HG02623 (cell line): ENCODE data around the gene ERLIN1.

Experiments used
- ATAC-seq: cut with Tn5 transposase; IDR thresholded peaks from one replicate; pipeline ENCODE4 v1.9.1; 2021; ENCODE audit warnings: moderate library complexity; ENCODE audit not compliant: unreplicated experiment

The ERLIN1 gene

DNA sequence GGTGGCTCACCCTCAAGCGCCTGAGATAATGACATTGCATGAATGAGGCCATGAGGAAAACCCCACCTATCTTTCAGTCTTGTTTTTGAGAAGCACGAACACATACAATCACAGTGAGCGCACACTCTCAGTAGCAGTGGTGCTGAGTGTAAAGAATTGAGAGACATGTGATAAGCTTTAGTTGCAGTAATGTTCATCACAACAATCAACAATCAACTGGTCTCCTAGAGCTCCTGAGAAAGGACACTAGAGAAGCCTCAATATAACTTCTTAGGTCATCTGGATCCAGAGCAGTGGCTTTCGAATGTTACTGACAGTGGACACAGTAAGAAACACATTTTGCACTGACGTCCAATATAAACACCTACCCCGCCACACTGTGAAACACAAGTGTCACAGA, 12.8 kb downstream of the ERLIN1 start:
- ATAC-seq = no peak

DNA sequence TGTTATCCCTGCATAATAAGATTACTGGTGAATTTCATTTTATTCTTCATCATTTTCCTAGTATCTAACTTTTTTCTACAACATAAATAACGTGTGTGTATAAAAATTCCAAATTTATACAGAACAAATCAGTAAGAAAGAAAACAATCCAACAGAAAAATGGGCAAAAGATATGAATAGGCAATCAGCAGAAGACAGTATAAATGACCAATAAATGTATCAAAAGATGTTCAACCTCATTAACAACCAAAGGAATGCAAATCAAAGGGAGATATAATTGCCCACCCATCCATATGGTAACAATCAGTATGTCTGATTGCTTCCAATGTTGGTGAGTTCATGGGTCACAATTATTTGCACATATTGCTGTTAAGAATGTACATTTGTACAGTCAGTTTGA, 13.5 kb downstream of the ERLIN1 start:
- ATAC-seq = no peak

DNA sequence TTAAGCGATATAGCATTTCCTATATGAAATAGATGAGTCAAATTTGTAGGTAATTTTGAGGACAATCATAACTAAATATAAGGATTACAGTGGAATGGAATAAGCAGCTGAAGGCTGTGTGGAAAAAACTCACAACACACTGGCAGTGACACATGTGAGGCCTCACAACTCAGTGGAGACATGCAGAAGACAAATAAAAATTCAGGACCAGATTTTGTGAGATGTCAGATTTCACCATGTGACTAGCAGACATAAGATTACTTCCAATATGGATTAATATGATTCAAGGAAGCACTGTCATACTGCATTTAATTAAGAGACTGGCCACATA, 17.6 kb downstream of the ERLIN1 start:
- ATAC-seq = no peak

DNA sequence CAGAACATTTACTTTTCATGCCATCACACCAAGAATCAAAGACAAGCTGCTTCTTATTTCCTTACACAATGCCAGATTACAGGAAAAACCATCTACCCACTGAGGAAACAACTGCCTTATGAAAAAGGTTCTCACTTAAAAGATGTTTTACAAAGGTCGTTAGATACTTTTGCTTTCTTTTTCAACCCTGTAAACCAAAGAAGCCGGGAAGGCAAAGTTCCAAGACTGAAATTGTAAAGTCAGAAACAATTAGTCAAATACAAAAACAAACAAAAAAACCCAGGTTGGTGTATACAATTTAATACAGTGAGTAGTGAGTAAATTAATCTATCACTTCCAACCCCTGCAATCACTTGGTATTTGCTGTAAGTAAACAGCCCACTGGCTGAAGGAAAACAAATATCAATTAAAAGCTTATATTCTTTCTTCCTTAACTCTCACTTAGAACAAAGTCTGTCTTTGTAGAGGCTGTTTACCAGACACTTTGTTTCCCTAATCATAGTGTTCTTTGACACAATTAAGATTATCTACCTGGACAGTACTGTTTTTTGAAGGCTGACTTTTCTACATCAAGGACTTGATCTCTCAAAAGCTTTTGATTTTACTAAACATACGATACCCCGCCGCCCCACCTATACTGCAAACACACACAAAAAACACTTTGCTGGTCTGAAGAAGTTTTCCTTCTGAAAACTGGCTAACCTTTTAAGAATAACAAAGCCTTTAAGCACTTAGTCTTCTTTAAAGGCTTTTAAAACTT, 18.1 kb downstream of the ERLIN1 start:
- ATAC-seq = no peak

DNA sequence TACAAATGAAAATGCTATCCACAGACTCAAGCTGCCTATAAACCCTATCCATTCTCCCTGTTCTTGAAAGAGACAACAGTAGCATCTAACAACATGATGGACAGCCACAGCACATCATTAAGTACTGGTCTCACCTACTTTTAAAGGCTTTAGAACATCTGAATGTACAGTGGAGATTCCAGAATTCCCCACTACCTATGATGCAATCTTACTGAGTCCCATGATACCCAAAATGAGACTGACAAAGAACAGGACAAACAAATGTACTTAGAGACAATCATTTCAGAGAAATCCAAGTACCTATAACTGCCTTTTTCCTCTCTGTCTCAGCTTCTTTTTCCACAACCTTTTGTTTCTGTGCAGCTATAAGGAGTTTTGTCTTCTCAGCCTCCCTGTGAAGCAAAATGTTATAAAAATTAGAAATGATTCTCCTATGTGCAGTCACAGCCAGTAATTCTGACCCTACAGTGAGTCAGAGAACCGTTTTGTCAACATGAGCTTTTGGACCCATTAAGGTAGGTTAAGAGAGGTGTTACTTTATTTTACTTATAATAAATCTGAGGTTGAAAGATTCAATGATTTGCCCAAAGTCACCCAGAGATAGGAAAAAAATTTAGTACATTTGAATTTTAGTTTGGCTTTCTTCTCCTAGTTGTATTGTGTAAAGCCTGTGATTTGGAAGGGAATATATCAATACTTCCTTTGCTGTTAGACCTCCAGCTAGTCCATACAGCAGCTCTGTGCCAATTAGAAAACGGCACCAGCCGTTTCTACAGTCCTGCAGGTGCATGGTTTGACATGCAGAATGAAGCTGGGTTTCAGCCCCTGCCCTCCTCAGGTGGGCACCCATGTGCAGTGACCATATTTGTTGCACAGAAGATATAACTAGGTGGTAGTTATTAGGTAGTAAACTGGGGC, 21.9 kb downstream of the ERLIN1 start:
- ATAC-seq = no peak

DNA sequence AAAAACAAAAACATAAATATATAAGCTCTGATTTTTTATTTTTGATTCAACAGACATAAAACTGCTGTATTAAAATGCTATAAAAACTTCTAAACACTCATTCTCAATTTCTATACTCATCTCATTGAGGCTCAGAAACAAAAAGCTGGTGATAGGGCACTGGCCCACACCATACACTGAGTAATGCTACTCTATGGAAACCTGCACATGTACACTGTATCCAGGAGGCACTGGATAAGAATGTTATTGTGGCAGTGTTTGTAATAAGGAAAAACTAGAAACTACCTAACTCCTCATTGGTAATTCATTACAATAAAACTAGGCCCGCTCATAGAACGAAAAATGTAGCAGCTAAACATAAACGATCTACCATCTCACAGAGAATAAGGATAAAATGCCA, 23.1 kb downstream of the ERLIN1 start:
- no peak for ATAC-seq

DNA sequence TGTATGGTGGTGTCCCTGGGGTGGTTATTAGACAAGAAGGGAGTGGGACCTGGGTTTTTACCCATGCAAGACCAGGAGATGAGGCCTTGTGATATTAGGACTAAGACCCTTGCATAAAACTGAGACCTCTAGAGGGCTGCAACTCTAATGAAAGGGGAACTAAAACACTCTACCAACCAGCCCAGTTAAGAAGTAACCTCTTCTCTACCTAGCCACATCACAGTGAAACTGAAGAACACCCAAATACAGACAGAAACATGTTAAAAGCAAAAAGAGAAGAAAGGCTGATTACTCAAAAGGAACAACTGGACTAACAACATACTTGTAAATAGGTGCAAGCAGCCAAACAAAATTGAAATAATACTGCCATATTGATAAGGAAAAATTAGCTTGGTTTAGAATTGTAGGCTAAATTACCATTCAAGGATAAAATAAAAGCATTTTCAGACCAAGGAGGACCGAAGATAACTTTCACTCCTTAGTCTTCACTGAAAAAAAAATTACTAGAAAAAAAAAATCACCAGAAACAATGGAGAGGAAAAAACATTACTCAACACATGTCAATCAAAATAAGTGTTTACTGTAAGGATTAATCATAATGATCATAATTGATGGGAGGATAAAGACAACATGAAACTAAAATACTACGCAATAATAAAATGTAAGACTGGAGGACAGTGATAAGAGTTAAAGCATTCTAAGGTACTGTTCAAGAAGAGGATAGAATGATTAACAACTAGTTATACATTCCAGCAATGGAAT, 27.6 kb downstream of the ERLIN1 start:
- ATAC-seq = peak; percentile 96

DNA sequence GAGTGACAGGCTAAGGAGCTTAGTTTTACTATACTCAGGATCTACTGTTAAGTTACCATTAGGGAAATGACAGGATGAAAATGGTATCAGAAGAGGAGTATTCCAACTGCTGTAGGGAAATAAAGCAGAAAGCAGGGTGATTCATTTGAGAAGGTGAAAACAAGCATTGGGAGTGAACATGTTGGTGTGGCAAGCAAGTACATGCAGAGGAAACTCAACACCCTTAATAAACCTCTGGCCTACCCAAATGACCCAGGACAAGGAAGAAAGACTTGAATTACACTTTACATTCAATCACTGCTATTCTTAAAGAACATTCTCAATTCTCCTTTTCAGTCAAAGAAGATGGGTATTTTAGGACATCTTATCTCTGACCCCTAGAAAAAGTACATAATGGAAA, 28.7 kb downstream of the ERLIN1 start:
- no peak for ATAC-seq

DNA sequence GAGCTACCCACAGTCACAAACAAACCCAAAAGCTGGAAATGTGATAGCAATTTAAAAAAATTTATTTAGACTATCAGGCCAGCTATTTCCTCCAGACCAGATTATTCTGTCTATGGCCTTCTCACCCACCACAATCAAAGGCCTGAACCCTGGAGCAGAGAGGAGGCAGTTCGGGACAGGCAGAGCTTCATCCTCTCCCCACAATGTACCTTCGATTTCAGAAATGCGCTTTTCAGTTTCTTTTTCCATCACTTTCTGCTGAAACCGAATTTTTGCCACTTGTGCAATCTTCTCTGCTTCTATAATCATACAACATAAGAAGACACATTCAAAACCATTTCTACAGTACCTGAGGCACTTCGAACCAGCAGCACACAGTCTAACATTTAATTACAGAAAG, 29.9 kb downstream of the ERLIN1 start:
- no peak for ATAC-seq

DNA sequence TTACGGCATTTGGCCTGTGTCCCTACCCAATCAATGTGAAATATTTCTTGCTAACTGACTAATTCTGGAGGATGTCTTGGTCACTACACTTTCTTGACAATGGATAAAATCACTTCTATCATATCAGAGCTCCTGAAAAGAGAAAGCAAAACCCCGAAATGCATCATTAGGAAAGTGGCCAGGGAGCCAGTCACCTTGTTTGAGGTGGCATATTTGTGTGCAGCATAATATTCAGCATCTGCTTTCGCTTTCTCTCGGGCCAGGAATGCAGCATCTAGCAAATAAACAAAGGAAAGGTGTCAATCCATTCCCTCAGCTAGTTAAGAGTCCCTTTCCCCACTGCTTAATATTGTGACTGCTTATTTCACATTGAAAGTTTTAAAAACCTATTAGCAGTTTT, 31.2 kb downstream of the ERLIN1 start:
- no peak for ATAC-seq

DNA sequence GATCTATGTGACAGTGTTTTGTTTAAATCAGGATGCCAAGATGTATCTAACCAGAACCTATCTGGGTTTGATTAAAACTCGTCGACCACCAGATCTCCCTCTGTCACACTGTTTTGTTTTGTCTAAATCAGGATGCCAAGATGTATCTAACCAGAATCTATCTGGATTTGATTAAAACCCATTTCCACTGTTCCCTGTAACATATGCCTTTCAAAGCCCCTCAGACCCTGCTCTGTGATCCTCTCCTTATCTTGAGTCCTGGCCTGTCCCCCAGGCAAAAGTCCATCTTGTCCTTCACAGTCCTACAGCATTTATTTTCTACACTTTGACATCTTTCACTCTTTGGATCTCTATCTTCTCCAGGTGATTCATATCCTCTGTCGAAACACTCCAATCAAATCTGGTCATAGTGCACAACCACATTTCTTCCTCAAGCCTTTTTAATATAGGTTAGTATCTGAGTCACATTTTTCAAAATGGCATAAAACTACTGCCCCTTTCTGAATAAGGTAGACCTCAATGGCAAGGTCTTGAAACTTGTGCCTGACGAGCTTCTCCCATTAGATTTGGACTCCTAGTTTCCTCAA, 32.5 kb downstream of the ERLIN1 start:
- no peak for ATAC-seq

DNA sequence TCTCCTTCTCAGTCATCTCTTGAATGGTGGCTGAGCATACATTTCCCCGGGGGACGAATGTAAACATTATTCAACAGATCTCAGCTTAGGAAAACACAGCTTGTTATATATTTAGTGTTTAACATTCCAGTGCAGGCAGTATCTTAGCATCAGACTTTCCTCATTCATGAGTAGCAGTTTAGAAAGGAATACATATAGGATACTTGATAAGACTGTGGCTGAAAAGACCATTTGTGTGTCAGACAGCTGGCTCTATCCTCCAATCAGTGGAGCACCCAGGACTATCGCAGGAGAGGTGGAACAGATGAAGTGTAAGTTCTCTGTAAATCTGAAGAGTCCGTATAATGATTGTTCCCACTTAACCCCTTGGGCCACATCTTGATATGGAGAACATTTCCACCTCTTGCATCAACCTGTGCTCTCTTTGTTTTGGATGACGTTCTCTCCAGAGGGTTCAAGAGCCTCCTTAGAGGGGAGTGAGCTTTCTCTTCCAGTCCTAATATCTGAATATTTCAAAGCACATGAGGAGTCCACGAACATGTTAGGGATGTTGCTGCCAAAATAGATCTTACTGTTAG, 34.0 kb downstream of the ERLIN1 start:
- ATAC-seq = no peak

DNA sequence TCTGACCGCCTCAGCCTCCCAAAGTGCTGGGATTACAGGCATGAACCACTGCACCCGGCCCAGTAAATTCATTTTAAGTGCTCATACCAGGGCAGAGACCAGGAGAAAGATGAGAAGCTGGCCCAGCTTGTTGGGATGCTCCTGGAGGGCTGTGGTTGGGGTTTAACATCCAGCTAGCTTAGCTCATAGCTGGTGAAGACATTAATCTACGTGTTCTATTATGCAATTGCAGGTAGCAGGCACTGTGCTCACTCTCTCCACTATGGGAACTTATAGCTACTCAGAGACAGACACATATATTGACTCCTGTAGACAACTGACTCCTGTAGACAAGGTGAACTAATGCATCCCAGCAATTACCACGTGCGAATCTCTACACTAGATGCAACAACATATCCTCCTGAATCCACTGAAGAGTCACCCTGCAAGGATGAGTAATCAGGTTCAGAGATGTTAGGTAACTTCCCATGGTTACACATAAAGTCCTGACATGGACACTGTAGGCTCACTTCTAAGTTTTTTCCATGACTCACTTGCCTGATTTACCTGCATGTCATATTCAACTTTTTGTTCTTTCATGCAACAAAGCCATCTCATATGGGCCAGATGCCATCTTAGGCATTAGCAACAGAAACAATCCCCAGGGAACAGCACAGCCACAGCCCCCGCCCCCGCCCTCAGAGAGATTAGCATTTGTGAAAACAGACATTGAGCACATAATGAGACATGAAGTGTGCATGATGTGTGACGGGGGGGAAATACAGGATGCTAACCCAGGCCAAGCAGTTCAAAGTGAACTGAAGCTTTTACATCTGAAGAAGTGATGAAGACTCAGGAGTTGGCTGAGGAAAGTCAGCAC, 37.2 kb downstream of the ERLIN1 start:
- peak; percentile 60 for ATAC-seq

DNA sequence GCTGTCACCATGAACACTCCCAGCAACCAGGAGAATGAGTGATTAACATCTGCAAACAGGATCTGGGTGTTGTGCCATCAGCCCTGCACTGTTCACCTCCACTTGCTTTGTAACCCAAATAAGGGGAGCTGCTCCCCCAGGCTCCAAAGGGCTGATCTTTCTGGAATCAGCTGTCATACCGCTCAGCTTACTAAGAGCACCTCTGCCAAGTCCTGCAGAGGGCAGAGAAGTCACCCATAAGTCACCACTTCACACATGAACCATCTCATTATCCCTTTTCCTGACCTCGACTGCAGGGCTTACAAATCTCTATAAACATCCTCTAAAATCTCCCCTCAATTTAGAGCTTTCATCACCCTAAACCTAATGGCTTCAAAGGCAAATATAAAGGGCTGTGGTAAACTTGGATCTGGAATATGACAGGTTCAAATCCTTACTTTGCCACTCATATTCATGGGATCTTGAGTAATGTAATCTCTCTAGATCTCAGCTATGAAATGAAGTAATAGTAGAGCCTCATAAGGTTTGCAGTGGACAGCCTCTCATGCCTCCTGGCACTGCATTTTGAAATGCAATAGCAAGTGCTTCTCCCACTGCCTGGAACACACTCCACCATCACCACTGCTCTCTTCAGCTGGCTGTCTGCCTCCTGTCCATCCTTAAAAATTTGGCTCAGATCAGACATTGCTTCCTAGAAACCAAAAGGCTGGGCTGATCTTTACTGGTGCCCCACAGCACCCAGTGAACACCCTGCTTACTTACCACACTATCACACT, 38.8 kb downstream of the ERLIN1 start:
- no peak for ATAC-seq

DNA sequence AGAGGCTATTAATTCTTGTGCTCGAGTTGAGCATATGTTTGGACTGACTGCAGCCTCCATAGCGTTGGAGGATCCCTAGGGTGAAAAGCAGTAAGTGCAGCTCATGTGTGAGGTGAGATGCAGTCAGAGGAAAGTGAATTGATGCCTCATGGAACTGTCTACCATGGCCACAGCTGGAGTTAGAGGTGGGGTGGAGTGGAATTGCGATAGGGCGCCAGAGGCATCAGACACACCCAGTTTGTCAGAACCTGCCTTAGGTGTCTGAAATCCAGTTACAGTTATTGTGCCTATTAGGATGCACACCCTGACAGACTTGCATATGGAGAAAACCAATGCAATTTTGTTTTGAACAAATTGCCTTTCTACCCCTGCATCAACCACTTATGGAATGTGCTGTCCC, 39.4 kb downstream of the ERLIN1 start:
- ATAC-seq = no peak

DNA sequence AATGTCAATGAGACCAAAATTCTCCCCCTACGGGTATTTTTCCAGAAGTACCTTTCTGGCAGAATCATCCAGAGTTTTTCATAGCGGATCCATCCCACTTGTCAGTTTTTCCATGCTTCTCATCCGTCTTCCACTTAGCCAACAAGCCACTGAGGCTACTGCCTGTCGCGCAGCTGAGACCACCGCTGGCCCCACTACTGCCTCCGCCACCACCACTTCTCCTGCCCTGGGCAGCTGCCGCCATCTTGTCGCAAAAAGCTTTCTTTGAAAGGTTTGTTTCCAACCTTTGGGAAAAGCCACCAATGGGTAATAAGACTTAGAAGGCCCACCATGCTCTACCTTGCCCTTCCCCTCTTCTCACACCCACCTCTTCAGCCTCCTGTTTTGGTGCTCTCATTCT, 42.1 kb downstream of the ERLIN1 start:
- ATAC-seq = no peak

DNA sequence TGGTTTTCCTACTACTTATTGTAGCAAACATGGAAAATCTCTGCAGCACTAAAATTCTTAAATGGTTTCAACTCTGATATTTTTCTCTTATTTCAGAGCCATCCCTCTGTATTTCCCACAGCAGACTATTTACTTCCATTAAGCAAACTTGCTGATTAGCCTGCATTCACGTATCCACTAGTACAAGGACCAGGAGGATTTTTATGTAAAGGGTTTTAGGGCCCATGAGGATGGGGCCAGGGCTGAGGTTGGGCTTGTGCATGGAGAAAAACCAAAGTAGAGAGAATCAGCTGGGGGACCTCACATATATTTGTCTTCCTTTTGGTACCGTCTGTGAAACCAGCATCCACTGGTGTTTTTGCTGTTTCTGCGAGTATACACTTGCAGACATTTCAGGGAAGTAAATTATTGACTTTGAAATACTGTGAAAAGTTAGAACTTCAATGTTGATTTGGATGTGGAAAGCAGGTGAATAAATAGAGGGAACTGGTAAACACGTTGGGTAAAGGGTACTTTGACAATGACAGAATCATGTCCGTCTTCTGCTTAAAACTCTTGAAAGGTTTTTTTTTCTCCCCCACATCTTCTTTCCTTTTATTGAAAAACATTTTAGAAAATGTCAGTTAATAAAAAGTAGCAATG, 44.3 kb downstream of the ERLIN1 start:
- no peak for ATAC-seq

DNA sequence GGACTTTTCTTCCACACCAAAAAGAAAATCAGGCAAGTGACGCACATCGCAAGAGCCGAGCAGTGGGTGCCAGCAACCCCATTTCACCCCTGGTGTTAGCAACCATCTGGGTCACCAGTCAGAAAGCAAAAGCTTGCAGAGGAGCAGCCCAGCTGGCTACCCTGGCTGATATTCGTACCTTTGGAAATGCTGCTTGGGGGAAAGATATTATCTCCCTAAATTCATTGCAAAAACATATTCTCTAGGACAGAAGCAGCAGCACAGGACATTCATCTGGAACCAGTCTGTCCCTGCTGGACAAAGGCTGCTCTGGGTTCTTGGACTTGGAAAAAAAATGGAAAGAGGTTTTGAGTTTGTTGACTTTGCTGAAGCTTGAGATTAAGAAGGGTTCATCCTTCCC, 45.8 kb downstream of the ERLIN1 start:
- ATAC-seq = no peak
